Skin of body (tissue), 2 donors: ENCODE data around the gene F12. TPM values are rescaled to one million over a fixed set of nuclear protein-coding genes. Genes with fewer than 3 reads are reported as not detected.
"Not testable (repeated sequence)": the region's sequence is repeated elsewhere in the genome, so short reads cannot be mapped to it uniquely, and the experiment has no call there.

Experiments
- DNase-seq: peaks from one replicate; lab custom pipeline; 2025; lab: John Stamatoyannopoulos, UW
- total RNA-seq: library from RNA; depleted of rRNA; stranded (reverse); fragments of >200 nt; gene quantifications from one replicate; pipeline ENCODE4 v1.2.3, GENCODE V29; 2014

F12 gene
- total RNA-seq, 1 donor from 2014 or later = 1.3 TPM

DNA sequence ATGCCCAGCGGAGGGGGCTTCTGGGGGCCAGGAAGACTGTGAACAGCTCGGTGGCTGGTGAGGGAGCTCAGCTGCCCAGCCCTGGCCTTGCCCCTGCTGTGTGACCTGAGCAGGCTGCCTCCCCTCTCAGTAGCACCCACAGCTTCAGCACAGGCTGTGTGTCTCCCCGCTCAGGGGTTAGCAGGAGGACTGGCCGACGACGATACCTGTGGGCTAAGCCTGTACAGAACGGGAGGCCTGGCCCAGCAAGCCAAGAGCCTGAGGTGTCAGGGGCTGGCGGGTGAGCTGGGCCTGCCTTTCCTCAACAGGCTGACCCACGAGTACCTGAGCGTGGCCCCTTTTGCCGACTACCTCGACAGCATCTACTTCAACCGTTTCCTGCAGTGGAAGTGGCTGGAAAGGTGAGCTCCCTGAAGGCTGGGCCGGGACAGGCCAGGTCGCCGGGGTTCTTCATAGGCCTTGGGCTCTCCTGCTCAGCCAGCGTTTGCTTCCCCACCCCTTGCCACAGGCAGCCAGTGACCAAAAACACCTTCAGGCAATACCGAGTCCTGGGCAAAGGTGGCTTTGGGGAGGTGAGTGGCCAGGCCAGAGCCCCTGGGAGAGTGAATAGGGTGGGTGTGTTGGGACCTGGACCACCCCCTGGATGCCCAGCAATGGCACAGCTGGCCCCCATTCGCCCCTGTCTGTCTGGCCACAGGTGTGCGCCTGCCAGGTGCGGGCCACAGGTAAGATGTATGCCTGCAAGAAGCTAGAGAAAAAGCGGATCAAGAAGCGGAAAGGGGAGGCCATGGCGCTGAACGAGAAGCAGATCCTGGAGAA is 23.7 kb upstream of the F12 start:
- no peak for DNase-seq

DNA sequence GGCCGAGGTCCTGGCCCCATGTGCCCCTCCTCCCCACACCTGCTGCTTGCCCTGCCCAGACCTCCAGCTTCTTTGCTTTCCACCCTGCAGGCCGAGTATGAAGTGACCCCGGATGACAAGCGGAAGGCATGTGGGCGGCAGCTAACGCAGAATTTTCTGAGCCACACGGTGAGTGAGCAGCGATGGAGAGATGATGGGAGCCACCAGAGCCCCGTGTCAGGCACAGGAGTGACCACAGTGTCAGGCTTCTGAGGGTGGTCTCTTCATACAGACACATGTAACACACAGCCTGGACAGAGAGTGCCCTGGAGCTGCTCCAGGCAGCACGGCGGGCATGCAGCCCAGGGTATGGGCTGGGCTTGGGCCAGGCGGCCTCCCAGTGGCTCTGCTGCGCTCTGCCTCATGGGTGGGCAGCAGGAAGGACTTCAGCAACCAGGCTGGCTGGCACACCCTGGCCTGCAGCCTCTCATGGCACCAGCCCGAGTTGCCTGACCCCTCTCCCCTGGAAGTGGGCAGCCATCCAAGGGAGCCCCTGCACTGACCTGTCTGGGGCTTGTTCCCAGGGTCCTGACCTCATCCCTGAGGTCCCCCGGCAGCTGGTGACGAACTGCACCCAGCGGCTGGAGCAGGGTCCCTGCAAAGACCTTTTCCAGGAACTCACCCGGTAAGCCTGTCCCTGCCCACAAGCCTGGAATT is 22.9 kb upstream of the F12 start:
- DNase-seq = no peak

DNA sequence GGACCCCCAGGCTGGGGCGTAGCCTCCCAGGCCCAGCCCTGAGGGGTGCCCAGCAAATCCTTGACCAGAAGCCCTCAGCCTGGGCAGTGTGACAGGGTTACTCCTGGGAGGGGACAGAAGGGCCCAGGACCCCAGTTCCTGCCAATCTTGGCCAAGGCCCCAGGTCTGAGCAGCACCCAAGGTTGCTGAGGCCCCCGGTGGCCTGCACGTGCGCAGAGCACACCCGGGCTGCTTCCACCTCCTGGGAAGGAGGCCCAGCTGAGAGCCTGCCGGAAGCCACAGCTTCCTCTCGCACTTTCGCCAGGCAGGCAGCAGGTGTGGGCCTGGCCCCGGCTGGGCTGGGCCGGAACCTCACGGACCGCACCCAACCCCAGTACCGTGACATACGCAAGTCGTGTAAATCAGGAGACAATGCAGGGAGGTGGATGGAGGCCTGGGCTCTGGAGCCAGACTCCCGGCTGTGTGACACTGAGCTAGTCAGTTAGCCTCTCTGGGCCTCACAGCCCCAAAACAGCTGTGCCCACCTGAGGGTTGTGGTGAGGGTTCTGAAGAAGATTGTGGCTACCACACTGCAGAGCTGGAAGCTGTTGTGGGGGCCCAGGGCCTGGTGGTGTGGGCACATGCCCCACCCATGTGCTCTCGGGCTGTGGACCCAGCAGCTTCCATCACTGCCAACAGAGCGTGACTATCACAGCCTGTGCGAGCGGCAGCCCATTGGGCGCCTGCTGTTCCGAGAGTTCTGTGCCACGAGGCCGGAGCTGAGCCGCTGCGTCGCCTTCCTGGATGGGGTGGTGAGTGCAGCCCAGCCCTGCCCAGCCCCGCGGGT is 22.2 kb upstream of the F12 start:
- no peak for DNase-seq

DNA sequence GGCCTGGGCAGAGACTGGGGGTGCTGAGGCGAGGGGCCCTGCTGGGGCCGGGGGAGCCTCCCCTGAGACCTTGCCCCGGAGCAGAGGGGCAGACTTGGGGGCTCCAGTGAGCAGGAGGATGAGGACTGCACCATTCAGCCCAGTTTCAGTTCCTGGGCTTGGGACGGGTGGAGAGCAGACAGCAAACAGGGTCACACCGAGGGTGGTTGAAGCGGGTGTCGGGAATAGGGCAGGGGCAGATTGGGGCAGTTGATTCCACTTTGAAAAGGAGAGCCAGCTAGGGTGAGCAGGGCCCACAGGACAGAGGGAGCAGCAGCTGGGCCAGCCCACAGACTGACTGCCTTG is 21.6 kb upstream of the F12 start:
- no peak for DNase-seq

DNA sequence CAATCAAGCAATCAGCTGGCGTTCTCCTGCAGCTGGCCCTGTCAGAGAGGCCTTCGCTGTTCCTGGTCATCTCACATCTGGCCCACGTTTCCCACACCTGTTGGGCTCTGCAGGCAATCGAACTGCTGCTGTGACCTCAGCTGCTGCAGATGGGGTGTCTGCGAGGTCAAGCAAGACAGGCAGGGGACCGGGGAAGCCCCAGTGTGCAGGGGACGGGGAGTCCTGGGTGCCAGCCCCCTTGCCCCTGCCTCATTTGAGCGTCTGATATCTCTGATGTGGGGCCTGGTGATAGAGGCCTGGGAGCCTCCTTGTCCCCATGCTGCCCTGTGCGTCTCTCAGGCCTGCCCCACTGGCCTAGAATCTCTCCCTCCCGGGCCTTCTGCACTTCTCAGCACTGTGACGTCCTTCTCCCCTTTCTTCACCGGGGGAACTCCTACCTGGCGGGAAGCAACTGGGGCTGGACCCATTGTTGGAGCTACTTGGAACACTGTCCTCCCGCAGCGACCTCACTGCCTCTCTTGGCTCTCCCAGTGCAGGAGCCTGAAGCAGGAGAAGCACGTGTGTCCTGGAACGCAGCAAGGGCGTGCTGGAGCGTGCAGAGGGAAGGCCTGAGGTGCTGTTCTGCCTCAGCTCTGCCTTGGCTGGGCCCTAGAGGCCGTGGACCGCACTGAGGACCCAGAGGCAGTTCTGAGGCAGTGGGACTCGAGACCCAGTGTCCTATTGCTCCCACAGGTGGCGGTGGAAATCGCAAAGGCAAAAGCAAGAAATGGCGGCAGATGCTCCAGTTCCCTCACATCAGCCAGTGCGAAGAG is 21.0 kb upstream of the F12 start:
- no peak for DNase-seq

DNA sequence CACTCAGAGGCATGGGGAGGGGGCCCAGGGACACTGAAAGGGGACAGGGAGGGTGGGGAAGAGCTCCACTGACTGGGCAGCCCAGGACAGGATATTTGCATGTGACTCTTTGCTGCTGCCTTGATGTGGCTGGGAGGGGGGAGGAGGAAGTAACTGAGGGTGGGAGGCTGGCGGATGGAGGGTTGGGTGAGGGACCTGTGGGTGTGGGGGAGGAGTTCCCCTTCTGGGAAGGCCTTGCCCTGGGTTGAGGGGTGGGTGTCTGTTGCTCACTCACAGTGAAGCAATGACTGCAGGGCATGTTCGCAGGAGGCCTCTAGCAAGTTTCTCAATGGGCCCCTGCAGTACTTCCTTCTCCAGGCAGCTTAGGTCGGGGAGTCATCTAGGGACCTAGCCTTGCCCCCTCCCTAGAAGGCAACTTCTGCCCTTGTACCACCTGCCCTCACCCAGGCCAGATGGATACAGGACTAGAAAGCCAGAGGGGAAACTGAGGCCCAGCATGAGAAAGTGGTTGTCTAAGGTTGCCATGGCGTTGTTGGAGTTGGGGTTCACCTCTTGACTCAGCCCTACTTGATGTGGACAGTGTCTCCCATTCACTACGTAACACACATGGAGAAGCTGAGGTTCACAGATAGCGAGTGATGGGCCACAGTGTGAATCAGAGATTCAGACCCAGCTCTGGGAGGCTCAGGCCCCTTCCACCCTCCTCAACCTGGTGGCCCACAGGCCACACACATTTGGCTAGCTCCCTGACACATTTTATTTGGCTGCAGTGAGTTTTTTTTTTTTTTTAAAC is 20.1 kb upstream of the F12 start:
- DNase-seq = no peak

DNA sequence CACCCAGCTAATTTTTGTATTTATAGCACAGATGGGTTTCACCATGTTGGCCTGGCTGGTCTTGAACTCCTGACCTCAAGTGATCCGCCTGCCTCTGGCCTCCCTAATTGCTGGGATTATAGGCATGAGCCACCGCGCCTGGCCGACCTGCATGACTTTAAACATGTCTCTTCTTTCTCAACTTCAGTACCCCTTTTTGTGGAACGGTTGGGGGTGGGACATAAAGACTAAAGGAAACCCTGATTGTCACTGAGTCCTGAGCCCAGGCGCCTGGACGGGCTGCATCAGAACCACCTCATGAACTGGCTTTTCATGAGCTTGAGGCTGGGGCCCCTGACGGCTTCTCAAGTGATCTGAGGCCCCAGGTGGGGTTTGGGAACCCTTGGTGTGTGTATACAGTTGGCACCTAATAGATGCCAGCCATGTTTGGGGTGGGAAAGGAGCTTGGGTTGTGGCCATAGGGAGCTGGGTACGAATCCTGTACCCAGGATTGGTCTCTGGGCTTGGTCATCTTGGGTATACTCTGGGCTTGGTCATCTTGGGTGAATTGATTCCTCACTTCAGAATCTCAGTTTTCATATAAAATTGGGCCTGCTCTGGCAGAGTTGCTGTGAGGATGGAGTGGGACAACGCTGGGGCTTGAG is 19.3 kb upstream of the F12 start:
- no peak for DNase-seq

DNA sequence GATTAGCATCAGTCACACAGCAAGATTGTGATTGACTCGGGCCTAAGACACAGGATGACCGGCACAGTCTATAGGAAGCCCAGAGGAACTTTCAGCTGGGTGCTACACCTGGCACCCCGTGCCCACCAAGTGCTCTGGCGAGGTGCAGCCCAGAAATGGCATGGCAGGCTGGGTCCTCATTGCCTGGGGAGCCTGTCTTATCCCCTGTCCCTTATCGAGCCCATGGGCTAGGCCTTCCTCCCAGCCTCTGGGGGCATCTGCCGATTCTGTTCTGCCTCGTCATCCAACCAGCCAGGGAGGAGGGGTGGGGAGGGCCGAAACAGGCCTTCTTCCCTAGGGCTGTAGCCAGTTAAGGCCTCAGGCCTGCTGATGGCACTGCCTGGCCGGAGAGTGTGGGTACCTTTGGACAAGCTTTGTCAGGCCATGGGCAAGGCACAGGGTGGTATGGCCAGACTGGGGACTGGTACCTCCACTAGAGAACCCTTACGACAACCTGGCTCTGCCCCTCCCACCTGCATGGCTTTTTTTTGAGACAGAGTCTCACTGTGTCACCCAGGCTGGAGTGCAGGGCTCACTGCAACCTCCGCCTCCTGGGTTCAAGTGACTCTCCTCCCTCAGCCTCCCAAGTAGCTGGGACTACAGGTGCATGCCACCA is 18.7 kb upstream of the F12 start:
- DNase-seq = no peak

DNA sequence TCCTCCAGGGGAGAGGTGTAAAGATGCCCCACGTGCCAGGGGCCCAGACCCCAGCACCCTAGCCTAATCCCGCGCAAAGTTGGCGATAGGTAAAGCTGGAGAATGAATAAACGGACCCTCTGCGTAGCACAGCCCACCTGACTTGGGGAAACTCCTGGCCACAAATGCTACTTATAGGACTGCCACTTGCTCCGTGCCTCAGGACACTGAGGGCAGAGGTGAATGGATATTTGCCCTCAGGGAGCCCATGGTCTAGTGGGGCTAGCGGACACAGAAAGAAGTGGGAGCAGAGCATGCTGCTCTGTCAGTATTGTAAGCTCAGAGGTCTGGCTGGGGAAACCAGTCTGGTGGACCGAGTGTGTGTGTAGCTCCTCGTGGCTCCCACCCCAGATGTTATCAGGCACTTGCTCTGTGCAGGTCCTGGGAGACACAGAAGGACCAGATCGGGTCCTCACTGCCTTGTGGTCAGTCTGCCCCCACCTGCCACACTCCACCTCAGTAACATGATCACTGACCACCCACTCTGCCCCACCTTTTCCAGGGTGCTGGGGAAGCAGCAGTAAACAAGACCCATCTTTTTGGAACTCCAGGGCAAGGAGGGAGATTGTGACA is 18.0 kb upstream of the F12 start:
- DNase-seq = no peak

DNA sequence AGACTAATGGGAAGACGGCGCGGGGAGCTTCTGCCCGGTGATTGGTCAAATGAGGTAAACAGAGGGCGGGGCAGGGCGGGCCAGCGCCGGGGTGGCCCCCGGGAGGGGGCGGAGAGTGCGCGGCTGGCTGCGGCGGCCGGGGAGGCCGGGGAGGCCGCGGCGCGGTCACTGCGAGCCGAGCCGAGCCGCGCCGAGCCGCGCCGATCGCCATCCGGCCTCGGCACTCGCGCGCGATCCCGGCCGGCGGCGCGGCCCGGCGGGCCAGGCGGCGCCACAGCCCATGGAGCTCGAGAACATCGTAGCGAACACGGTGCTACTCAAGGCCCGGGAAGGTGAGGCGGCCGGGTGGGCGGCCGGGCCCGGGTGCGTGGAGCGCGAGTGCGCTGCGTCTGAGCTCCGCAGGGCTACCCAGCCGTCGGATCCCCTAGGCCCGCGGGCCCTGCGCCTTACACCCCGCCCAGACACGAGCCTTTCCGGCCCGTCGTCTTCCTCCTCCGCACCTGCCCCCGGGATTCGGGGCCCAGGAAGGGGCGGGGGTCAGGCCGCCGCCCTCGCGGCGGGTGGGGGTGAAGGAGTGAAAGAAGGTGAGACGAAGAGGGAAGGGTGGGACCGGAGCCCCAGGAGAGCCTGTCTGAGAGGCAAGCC is 17.3 kb upstream of the F12 start, which contains the start of gene GRK6:
Gene GRK6 (plus strand): TSS at position 111 of the 645 bp plus-strand sequence. CDS start 170 bp downstream, at position 281.
- no peak for DNase-seq

DNA sequence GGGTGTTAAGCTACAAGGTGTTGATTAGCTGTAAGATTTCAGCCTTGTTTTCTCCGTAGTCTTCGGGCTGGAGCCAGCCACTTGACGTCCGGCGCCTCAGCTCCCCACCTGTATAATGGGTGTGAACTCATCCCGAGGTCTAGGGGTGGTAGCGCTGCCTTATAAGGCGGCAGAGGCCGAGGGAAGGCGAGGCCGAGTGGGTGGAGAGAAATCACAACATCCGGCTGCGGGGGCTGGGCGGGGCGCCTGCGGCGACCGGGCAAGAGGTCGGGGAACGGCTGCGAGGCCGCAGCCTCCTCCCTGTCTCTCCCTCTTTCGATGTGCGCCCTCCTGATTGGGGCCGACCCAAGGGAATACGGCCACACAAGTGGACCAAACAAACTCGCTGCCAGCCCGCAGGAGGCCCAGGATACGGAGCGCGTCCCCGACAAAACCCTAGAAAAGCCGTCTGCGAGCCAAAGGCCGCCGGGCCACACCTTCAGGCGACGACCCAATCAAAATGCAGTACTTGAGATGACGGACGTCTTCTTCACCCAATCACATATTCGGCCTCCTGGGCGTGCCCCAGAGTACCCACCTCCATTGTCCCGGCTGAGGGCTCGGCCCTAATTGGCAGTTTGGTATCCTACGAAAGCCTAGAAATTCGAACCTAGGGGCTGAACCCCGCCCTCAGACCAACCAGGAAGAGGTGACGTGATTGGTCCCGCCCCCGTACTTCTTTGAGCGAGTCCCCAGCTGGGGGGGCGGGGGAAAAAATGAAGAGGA is 16.6 kb upstream of the F12 start:
- DNase-seq = peak; percentile 100

DNA sequence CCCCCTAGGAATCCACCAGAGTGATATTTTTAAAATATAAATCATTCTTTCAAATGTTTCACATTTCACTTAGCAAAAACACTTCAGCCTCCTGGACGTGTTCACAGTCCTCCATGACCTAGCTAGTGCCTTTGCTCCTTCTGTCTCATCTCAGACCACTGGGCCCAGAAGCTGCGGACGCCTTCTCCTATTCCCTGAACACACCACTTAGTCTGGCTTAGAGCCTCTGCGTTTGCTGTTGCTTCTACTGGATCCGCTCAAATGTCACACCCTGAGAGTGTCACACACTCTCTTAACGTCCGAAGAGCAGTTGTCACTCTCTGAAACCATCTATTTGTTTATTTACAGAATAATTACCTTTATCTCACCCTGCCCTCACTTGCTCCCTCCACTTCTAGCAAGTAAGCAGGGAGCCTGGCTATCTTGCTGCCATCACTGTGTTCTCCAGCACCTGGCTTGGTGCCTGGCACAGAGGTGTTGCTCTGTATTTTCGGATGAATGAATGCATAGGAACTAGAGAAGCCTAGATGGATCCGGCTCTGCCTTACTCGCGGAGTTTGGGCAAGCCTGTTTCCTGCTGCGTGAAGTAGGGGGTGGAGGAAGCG is 15.9 kb upstream of the F12 start:
- no peak for DNase-seq

DNA sequence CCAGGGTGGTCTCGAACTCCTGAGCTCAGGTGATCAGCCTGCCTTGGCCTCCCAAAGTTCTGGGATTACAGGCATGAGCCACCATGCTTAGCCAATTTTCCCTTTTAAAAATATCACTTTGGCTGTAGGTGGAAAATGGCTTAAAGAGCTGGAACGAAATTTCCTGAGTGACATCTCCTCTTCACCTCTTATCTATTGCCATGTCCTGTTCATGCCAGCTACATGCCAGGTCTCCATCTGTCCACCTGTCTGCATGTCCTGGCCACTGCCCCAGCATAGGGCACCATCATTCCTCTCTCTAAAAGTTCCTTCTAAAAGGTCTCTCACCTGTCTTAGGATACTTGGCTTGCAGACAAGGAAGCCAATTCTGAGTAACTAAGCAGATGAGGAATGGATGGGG is 14.3 kb upstream of the F12 start:
- no peak for DNase-seq

DNA sequence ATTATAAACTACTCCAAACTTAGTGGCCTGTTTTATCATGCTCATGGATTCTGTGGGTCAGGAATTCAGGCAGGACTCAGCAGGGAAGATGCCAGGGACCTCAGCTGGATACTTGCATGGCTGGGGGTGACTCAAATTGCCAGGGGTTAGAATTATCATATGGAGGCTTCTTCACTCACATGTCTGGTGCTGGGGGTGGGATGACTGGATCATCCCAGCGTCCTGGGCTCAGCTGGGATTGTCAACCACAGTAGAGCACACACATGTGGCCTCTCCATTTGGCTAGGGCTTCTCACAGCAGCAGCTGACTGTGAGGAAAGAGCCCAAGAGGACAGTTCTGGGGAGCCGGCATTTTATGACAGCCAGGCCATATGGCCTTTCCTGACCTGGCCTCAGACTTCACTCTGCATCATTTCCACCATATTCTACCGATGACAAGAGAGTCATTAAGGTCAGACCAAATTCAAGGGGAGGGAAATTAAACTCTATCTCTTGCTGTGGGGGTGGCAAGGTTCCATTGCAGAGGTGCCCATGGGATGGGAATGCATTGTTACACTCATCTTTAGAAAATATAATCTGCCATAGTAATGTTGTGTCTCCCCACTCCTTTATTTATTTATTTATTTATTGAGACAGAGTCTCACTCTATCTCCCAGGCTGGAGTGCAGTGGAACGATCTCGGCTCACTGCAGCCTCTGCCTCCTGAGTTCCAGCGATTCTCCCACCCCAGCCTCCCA is 11.9 kb upstream of the F12 start:
- DNase-seq = no peak

DNA sequence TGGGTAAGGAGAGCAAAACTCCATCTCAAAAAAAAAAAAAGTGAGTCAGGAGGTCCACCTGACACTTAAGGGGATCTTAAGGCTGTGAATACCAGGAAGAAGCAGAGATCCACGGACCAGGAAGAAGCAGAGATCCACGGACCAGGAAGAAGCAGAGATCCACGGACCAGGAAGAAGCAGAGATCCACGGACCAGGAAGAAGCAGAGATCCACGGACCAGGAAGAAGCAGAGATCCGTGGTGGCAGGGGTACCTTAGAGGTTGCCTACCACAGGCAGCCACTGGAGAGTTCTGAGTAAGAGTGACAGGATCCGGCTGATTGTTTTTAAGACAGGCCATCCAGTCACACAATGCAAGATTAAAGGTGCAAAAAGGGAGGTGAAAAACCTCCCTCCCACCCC is 11.1 kb upstream of the F12 start:
- DNase-seq = not testable (repeated sequence)

DNA sequence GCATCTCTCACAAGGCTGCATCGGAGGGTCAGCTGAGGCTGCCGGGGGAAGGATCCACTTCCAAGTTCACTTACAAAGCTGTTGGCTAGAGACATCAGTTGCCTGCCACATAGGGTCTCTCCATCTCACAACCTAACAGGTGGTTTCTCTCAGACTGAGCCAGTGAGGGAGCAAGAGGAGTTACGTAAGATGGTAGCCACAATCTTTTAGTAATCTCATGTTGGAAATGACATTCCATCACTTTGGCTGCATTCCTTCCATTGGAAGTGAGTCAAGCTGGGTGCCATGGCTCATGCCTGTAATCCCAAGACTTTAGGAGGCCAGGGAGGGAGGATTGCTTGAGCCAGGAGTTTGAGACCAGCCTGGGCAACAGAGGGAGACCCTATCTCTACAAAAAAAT is 9.7 kb upstream of the F12 start:
- no peak for DNase-seq

DNA sequence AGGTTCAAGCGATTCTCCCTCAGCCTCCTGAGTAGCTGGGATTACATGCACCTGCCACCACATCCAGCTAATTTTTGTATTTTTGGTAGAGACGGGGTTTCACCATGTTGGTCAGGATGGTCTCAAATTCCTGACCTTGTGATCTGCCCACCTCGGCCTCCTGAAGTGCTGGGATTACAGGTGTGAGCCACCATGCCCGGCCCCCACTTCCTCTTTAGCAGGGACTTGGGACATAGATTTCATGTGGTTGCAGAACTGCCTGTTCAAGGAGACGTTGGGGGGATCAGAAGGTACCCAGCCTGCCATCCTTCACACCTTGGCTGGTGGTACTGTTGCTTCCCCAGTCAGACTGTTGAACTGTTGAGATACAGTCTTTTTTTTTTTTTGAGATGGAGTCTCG is 7.7 kb upstream of the F12 start:
- DNase-seq = not testable (repeated sequence)
